HG03520 (cell line): ENCODE measurements around the gene ARHGEF19.

Experiments
- ATAC-seq: cut with Tn5 transposase; IDR thresholded peaks from one replicate; pipeline ENCODE4 v1.9.1; 2021; ENCODE audit warnings: mild to moderate bottlenecking, moderate library complexity; ENCODE audit not compliant: unreplicated experiment

Gene ARHGEF19

GRCh38 chr1:16183765-16184556 lies 28.5 kb downstream of the ARHGEF19 start:
- ATAC-seq, result no peak

- ATAC-seq, result no peak
Observed at GRCh38 chr1:16183179-16183578, 29.3 kb downstream of the ARHGEF19 start.

- ATAC-seq, result no peak
Observed at GRCh38 chr1:16181887-16182719, 30.3 kb downstream of the ARHGEF19 start.

- no peak for ATAC-seq
Observed at GRCh38 chr1:16180291-16180824, 32.1 kb downstream of the ARHGEF19 start.

- no peak for ATAC-seq
Observed at GRCh38 chr1:16178596-16179497, 33.6 kb downstream of the ARHGEF19 start.

- ATAC-seq, result no peak
Observed at GRCh38 chr1:16177306-16177705, 35.1 kb downstream of the ARHGEF19 start.

GRCh38 chr1:16176653-16177052 lies 35.8 kb downstream of the ARHGEF19 start:
- no peak for ATAC-seq

- ATAC-seq, result no peak
Observed at GRCh38 chr1:16175610-16176553, 36.6 kb downstream of the ARHGEF19 start.

GRCh38 chr1:16174886-16175598 lies 37.4 kb downstream of the ARHGEF19 start:
- no peak for ATAC-seq

GRCh38 chr1:16174261-16174868 lies 38.1 kb downstream of the ARHGEF19 start:
- no peak for ATAC-seq

GRCh38 chr1:16173447-16174260 lies 38.8 kb downstream of the ARHGEF19 start:
- ATAC-seq, result no peak

- ATAC-seq, result no peak
Observed at GRCh38 chr1:16172964-16173446, 39.4 kb downstream of the ARHGEF19 start.

GRCh38 chr1:16172218-16172830 lies 40.1 kb downstream of the ARHGEF19 start:
- no peak for ATAC-seq

GRCh38 chr1:16171314-16172151 lies 40.9 kb downstream of the ARHGEF19 start:
- no peak for ATAC-seq

- ATAC-seq, result no peak
Observed at GRCh38 chr1:16170283-16170673, 42.2 kb downstream of the ARHGEF19 start.

- ATAC-seq, result no peak
Observed at GRCh38 chr1:16168622-16169360, 43.7 kb downstream of the ARHGEF19 start.
